GM06990 (cell line): ENCODE data around the gene MYLK4.

Source experiments
- DNase-seq: peaks from one replicate; pipeline ENCODE4 v3.0.0-alpha.2; 2011; ENCODE audit not compliant: insufficient read length; ENCODE audit errors: extremely low read depth
- H3K27me3 ChIP-seq: replicated peaks from 2 replicates; pipeline ENCODE4 v1.6.0; 2011; ENCODE audit warnings: low read length; ENCODE audit not compliant: control insufficient read depth, insufficient read depth
- H3K36me3 ChIP-seq: 2 replicates; pipeline ENCODE4 v1.5.1; 2011; ENCODE audit warnings: low read length; ENCODE audit not compliant: control insufficient read depth, insufficient read depth
- H3K4me3 ChIP-seq: replicated peaks from 2 replicates; pipeline ENCODE4 v1.5.1; 2011; ENCODE audit warnings: low read depth, mild to moderate bottlenecking, control low read depth, low read length
- TF ChIP-seq, protein P1 (sequence below): IDR thresholded peaks from 2 replicates; pipeline ENCODE4 v1.5.1; 2011; ENCODE audit warnings: low read length, control low read depth, mild to moderate bottlenecking, inconsistent platforms; ENCODE audit not compliant: insufficient read depth, poor library complexity, severe bottlenecking

Gene MYLK4

DNA sequence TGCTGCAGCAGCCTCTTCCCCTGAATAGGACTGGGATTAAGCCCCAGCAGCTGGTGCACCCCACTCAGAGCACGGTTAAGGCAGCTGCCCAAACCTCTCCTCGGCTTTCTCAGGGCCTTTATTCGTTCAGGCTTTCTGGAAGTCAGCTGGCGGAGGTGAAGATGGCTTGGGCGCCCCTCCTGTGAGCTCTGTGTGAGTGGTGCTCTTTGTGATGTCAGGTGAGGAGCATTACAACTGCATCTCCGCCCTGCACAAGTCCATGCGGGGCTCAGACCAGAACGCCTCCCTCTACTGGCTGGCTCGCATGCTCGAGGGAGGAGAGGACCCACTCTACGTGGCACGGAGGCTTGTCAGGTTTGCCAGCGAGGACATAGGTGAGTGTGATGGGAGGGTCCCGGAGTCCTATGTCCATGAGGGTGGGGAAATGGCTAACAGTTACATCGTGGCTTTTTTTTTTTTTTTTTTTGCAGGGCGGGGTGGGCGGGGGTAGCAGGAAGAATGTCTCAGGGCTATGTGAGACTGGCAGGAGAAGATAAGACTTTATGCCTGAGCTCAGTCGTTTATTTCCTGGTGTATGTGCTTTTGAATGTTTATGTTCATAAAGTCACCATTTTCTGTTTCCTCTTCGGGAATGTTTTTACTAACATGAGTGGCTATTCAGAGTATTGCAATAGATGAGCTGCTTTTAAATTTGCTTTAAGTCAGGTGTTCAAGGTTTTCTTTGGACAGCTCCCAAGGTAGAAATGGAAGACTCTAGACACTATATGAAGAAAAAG is 32.7 kb upstream of the MYLK4 start:
- no peak for DNase-seq
- H3K27me3 ChIP-seq, result no peaks in the 10 kb centered on the region
- no peak overlapping the region for H3K4me3 ChIP-seq
- H3K36me3 ChIP-seq, result peaks cover 21% of the 10 kb centered on the region
- TF ChIP-seq, protein P1, sequence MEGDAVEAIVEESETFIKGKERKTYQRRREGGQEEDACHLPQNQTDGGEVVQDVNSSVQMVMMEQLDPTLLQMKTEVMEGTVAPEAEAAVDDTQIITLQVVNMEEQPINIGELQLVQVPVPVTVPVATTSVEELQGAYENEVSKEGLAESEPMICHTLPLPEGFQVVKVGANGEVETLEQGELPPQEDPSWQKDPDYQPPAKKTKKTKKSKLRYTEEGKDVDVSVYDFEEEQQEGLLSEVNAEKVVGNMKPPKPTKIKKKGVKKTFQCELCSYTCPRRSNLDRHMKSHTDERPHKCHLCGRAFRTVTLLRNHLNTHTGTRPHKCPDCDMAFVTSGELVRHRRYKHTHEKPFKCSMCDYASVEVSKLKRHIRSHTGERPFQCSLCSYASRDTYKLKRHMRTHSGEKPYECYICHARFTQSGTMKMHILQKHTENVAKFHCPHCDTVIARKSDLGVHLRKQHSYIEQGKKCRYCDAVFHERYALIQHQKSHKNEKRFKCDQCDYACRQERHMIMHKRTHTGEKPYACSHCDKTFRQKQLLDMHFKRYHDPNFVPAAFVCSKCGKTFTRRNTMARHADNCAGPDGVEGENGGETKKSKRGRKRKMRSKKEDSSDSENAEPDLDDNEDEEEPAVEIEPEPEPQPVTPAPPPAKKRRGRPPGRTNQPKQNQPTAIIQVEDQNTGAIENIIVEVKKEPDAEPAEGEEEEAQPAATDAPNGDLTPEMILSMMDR, result no peak

DNA sequence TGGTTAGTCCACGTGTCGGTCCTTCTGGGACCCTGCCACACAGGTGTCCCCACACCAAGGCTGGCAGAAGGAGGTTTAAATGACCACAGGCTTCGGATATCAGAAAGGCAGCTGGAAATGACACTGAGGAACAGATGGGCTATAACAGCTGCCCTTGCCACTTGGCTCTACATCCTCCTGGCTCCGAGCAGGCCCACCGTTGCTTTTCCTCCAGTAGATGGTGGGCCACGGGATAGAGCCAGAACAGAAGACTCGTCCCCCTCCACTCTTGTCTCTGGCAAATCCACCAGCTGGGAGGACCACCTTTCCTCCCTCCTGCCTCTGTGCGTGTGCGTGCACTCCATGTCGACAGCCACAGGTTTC is 32.1 kb upstream of the MYLK4 start:
- Histone ChIP-seq H3K36me3 (peaks cover 23% of the 10 kb centered on the region), H3K27me3 (no peaks in the 10 kb centered on the region), H3K4me3 (no peak overlapping the region)
- TF ChIP-seq, protein P1, result no peak
- DNase-seq, result no peak

DNA sequence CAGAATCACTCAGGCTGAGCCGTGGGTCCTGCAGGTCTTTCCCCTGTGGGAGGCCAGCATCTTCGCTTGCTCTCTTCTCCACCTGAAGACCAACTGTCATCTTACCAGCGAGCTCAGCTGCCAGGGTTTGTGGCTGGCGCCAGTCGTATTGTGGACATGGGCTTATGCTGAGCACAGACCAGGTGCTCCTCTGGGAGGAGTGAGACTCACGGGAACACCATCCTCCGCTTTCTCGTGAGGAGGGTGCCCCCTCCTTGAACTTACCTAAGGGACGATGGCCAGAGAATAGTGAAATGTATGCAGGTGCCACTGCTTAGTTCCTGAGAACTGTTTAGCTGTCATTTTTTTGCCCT is 31.6 kb upstream of the MYLK4 start:
- Histone ChIP-seq H3K36me3 (peaks cover 23% of the 10 kb centered on the region), H3K27me3 (no peaks in the 10 kb centered on the region)
- TF ChIP-seq, protein P1, result no peak

DNA sequence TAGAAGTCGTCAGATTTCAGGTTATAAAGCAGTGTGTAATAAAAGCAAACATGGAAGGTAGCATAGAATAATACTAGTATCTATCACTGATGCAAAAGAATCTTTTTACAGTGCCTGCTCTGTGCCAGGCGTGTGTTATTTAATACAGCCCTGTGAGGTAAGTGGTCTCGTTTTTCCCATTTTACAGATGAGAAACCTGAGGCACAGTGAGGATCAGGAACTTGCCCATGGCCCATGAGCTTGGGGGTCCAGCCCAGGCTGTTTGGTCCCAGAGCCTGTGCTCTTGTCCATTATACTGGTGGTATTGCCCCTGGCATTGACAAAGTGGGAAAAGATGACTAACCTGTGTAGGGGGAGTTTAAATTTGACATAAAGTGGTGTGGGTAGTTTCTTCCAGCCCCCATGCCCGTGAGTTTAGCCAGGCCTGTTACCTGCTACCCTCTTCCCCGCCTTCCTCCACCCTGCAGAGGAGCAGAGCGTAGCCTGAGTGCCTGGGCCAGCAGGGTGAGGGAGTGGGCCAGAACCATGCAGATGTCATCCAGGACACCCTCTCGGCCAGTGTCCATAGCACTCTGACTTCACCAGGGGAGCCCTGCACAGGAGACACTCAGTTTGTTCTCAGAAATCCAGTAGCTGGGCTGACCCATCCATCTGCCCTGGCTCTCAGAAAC is 31.1 kb upstream of the MYLK4 start:
- no peaks in the 10 kb centered on the region for H3K27me3 ChIP-seq
- DNase-seq, result no peak
- H3K4me3 ChIP-seq, result no peak overlapping the region
- H3K36me3 ChIP-seq, result peaks cover 23% of the 10 kb centered on the region
- TF ChIP-seq, protein P1, result no peak

More for the DNA sequence above, 31.6 kb upstream of the MYLK4 start:
- DNase-seq, result no peak
- H3K4me3 ChIP-seq, result no peak overlapping the region

DNA sequence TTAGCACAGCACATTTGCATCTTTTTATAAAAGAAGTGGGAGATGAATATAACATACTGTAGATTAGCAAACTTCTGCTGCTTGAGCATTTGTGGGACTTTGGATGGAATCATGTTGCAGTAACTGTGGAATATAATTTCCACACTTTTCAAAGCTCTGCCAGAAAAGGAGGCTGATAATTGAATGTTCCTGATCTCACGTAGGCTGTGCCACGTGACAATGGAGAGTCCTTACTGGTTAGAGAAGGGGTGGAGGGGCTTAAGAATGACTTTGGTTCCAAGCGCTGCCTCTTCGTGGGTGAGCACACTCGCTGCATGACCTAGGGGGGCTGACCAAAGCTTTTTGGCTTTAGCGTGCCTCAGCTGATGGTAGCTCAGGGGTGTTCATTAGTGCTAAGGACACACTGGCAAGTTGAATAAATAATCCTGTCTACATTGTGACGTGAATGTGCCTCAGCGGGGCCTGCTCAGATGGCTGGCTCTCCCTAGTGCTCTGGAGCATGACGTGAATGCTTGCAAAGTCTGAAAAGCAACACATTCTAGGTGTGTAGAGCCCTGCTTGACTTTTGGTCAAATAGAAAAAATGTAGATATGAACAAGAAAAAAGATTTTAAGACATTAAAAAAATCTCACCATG is 29.5 kb upstream of the MYLK4 start:
- Histone ChIP-seq H3K27me3 (no peaks in the 10 kb centered on the region), H3K36me3 (peaks cover 21% of the 10 kb centered on the region), H3K4me3 (no peak overlapping the region)
- DNase-seq, result no peak
- TF ChIP-seq, protein P1, result no peak
